HepG2 (cell line): ENCODE data around the gene ACP2. TPM values are rescaled to one million over a fixed set of nuclear protein-coding genes. Genes with fewer than 3 reads are reported as not detected.

Experiments used
- AGO1 ChIP-seq: fragments of 200-400 bp; formaldehyde crosslinking; IDR thresholded peaks from 2 replicates; pipeline ENCODE4 v1.6.1; 2017; ENCODE audit warnings: mild to moderate bottlenecking, low read depth, low read length, moderate library complexity; ENCODE audit not compliant: poor library complexity, severe bottlenecking
- ARID3A ChIP-seq: IDR thresholded peaks from 2 replicates; pipeline ENCODE4 v1.6.1; 2012; ENCODE audit warnings: low read depth, low read length, improper control_type of control experiment
- E2F2 ChIP-seq: sonication (generic); formaldehyde crosslinking; IDR thresholded peaks from 2 replicates; pipeline ENCODE4 v1.4.0; 2020; ENCODE audit warnings: missing genetic modification reagents, borderline replicate concordance
- HCFC1 ChIP-seq: fragments of 150-350 bp; IDR thresholded peaks from 2 replicates; pipeline ENCODE4 v1.6.1; 2014; ENCODE audit warnings: low read depth, low read length
- JUN ChIP-seq: sonication (generic); formaldehyde crosslinking; IDR thresholded peaks from 2 replicates; pipeline ENCODE4 v1.4.0; 2020; ENCODE audit warnings: mild to moderate bottlenecking, missing genetic modification reagents
- KDM5B ChIP-seq: sonication (generic); formaldehyde crosslinking; IDR thresholded peaks from 2 replicates; pipeline ENCODE4 v1.4.0; 2020; ENCODE audit warnings: missing genetic modification reagents, mild to moderate bottlenecking, borderline replicate concordance
- KDM6A ChIP-seq: IDR thresholded peaks from 2 replicates; pipeline ENCODE4 v1.6.1; 2016; ENCODE audit warnings: low read depth
- MBD4 ChIP-seq: IDR thresholded peaks from 2 replicates; pipeline ENCODE4 v1.6.1; 2012; ENCODE audit warnings: low read length, inconsistent platforms, borderline replicate concordance
- NAIF1 ChIP-seq: sonication (generic); formaldehyde crosslinking; IDR thresholded peaks from 2 replicates; pipeline ENCODE4 v1.5.0; 2020; ENCODE audit warnings: mild to moderate bottlenecking, missing genetic modification reagents, borderline replicate concordance
- RFXAP ChIP-seq: sonication (generic); formaldehyde crosslinking; IDR thresholded peaks from 2 replicates; pipeline ENCODE4 v1.4.0; 2020; ENCODE audit warnings: missing genetic modification reagents, borderline replicate concordance
- SATB2 ChIP-seq: sonication (generic); formaldehyde crosslinking; IDR thresholded peaks from 2 replicates; pipeline ENCODE4 v1.5.0; 2020; ENCODE audit warnings: missing genetic modification reagents
- SETDB1 ChIP-seq: sonication (generic); formaldehyde crosslinking; IDR thresholded peaks from 2 replicates; pipeline ENCODE4 v1.5.1; 2020; ENCODE audit warnings: missing genetic modification reagents, mild to moderate bottlenecking, borderline replicate concordance
- SP4 ChIP-seq: sonication (generic); formaldehyde crosslinking; IDR thresholded peaks from 2 replicates; pipeline ENCODE4 v1.8.1; 2023; ENCODE audit warnings: mild to moderate bottlenecking, missing genetic modification reagents
- SUZ12 ChIP-seq: fragments of 150-350 bp; IDR thresholded peaks from 2 replicates; pipeline ENCODE4 v1.6.1; 2014; ENCODE audit warnings: low read depth, low read length
- ZFYVE20 ChIP-seq: sonication (generic); formaldehyde crosslinking; IDR thresholded peaks from 2 replicates; pipeline ENCODE4 v1.8.0; 2023; ENCODE audit warnings: low read depth, mild to moderate bottlenecking, moderate library complexity, missing genetic modification reagents, borderline replicate concordance
- ZMAT3 ChIP-seq: sonication (generic); formaldehyde crosslinking; conservative IDR thresholded peaks from 2 replicates; pipeline ENCODE4 v1.7.0; 2021; ENCODE audit warnings: missing genetic modification reagents
- ZNF576 ChIP-seq: sonication (generic); formaldehyde crosslinking; IDR thresholded peaks from 2 replicates; pipeline ENCODE4 v1.4.0; 2020; ENCODE audit warnings: mild to moderate bottlenecking, missing genetic modification reagents
- polyA plus RNA-seq, 8 experiments: library from polyadenylated mRNA; depleted of rRNA in 3 of 8; stranded (reverse) in 7 of 8; unstranded in 1 of 8; fragments of >200 nt; fragmentation: Illumina TruSeq in 4 of 8; extraction: Trizol in 4 of 8; gene quantifications; 2 replicates each; pipeline versions ENCODE4 v1.2.1 to v1.2.3, GENCODE V29; 2011 to 2016; ENCODE audit warnings: low read depth in 4 of 8, missing spikeins in 1 of 8, mixed read lengths in 1 of 8; ENCODE audit not compliant: insufficient read depth in 1 of 8
- total RNA-seq, 5 experiments: library from RNA; depleted of rRNA; stranded (reverse); fragments of >200 nt; fragmentation: Illumina TruSeq; extraction: Trizol; gene quantifications; 2 replicates each; pipeline ENCODE4 v1.2.3, GENCODE V29; 2016; ENCODE audit warnings: low read depth in 1 of 5
- TF ChIP-seq, protein P1 (sequence below): sonication (generic); formaldehyde crosslinking; IDR thresholded peaks from 2 replicates; pipeline ENCODE4 v1.4.0; 2020; ENCODE audit warnings: missing genetic modification reagents
- TF ChIP-seq, protein P2 (sequence below): IDR thresholded peaks from 2 replicates; pipeline ENCODE4 v1.6.1; 2016; ENCODE audit warnings: low read depth, control low read depth
- TF ChIP-seq, protein P3 (sequence below): sonication (generic); formaldehyde crosslinking; conservative IDR thresholded peaks from 2 replicates; pipeline ENCODE4 v1.4.0; 2020; ENCODE audit warnings: missing genetic modification reagents
- TF ChIP-seq, protein P4 (sequence below): sonication (generic); formaldehyde crosslinking; IDR thresholded peaks from 2 replicates; pipeline ENCODE4 v1.8.0; 2023; ENCODE audit warnings: mild to moderate bottlenecking, missing genetic modification reagents

The ACP2 gene
- total and polyA plus RNA-seq, 2 of the 13 experiments (the other 11 are each of a cell fraction or from before 2014, with no cell fraction given): 17.7 to 20.2 TPM

- peak; percentile 75; the same call in 1 of the 2 replicates for TF ChIP-seq JUN (CRISPR knock-in tag)
- TF ChIP-seq E2F2 (CRISPR knock-in tag): peak; percentile 76; the same call in 1 of the 2 replicates
- TF ChIP-seq SATB2 (CRISPR knock-in tag): peak; percentile 91
- no peak; the same call in 1 of the 2 replicates for TF ChIP-seq KDM6A (CRISPR knock-in tag)
- TF ChIP-seq ZNF576 (CRISPR knock-in tag): peak; percentile 68; the same call in 1 of the 2 replicates
- peak; percentile 65; the same call in 1 of the 2 replicates for TF ChIP-seq RFXAP
- TF ChIP-seq, protein P1, sequence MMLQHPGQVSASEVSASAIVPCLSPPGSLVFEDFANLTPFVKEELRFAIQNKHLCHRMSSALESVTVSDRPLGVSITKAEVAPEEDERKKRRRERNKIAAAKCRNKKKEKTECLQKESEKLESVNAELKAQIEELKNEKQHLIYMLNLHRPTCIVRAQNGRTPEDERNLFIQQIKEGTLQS (CRISPR knock-in tag): peak; percentile 35; the same call in 1 of the 2 replicates
- peak; percentile 85 for TF ChIP-seq SP4
- peak; percentile 83 for TF ChIP-seq AGO1
- TF ChIP-seq NAIF1 (CRISPR knock-in tag): peak; percentile 96
- no peak for TF ChIP-seq SETDB1 (CRISPR knock-in tag)
- peak; percentile 62 for TF ChIP-seq ARID3A
- no peak for TF ChIP-seq SUZ12
- TF ChIP-seq, protein P2, sequence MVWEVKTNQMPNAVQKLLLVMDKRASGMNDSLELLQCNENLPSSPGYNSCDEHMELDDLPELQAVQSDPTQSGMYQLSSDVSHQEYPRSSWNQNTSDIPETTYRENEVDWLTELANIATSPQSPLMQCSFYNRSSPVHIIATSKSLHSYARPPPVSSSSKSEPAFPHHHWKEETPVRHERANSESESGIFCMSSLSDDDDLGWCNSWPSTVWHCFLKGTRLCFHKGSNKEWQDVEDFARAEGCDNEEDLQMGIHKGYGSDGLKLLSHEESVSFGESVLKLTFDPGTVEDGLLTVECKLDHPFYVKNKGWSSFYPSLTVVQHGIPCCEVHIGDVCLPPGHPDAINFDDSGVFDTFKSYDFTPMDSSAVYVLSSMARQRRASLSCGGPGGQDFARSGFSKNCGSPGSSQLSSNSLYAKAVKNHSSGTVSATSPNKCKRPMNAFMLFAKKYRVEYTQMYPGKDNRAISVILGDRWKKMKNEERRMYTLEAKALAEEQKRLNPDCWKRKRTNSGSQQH (CRISPR knock-in tag): peak; percentile 96
- peak; percentile 88 for TF ChIP-seq HCFC1
- no peak for TF ChIP-seq MBD4
- TF ChIP-seq ZMAT3 (CRISPR knock-in tag): peak; percentile 91; the same call in 1 of the 2 replicates
- TF ChIP-seq KDM5B: peak; percentile 94
- TF ChIP-seq, protein P3, sequence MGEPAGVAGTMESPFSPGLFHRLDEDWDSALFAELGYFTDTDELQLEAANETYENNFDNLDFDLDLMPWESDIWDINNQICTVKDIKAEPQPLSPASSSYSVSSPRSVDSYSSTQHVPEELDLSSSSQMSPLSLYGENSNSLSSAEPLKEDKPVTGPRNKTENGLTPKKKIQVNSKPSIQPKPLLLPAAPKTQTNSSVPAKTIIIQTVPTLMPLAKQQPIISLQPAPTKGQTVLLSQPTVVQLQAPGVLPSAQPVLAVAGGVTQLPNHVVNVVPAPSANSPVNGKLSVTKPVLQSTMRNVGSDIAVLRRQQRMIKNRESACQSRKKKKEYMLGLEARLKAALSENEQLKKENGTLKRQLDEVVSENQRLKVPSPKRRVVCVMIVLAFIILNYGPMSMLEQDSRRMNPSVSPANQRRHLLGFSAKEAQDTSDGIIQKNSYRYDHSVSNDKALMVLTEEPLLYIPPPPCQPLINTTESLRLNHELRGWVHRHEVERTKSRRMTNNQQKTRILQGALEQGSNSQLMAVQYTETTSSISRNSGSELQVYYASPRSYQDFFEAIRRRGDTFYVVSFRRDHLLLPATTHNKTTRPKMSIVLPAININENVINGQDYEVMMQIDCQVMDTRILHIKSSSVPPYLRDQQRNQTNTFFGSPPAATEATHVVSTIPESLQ: no peak
- TF ChIP-seq, protein P4, sequence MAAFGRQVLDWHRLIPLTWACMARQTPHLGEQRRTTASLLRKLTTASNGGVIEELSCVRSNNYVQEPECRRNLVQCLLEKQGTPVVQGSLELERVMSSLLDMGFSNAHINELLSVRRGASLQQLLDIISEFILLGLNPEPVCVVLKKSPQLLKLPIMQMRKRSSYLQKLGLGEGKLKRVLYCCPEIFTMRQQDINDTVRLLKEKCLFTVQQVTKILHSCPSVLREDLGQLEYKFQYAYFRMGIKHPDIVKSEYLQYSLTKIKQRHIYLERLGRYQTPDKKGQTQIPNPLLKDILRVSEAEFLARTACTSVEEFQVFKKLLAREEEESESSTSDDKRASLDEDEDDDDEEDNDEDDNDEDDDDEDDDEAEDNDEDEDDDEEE (CRISPR knock-in tag): peak; percentile 79; the same call in 1 of the 2 replicates
- TF ChIP-seq ZFYVE20 (CRISPR knock-in tag): peak; percentile 71; the same call in 1 of the 2 replicates
Measured at GRCh38 chr11:47248664-47249377, at the start of gene ACP2 (continued).
